IMR-90 (cell line): ENCODE results near the gene TMEM117. TPM values are rescaled to one million over a fixed set of nuclear protein-coding genes. Genes with fewer than 3 reads are reported as not detected.
A peak's percentile ranks its signal among the peaks of the same experiment; 100 is the strongest.
"Not testable (repeated sequence)": the region's sequence is repeated elsewhere in the genome, so short reads cannot be mapped to it uniquely, and the experiment has no call there.

Source experiments
- ATAC-seq: fragments of 200-7000 bp; cut with Tn5 transposase; 2 replicates; pipeline ENCODE4 v1.9.1; 2020; ENCODE audit warnings: low read depth, mild to moderate bottlenecking, moderate library complexity
- BruUV-seq: library from RNA; stranded (reverse); fragments of 400-500 nt; replicated peaks from 2 replicates; lab custom pipeline; 2021; lab: Mats Ljungman, UMichigan
- CTCF ChIA-PET: fragments of 300-600 bp; formaldehyde crosslinking; extraction: SDS; loops from one replicate; lab custom pipeline; 2021; ENCODE audit warnings: antibody characterized with exemption; lab: Yijun Ruan, JAX
- POLR2A ChIA-PET: fragments of 300-600 bp; sonication (Branson Sonifier 250); formaldehyde crosslinking; loops from one replicate; lab custom pipeline; 2022; ENCODE audit warnings: antibody characterized with exemption; ENCODE audit not compliant: unreplicated experiment; lab: Charles Lee
- DNase-seq: peaks from one replicate; pipeline ENCODE4 v3.0.0; 2013
- H2AFZ ChIP-seq: replicated peaks from 2 replicates; pipeline ENCODE3; 2013; ENCODE audit warnings: low read length, mild to moderate bottlenecking; ENCODE audit not compliant: poor library complexity
- H2AK5ac ChIP-seq: 2 replicates; pipeline ENCODE4 v1.6.1; 2013; ENCODE audit warnings: low read depth, low read length, inconsistent platforms
- H2AK9ac ChIP-seq: replicated peaks from 2 replicates; pipeline ENCODE3; 2013; ENCODE audit warnings: mild to moderate bottlenecking, low read depth, low read length, moderate library complexity; ENCODE audit not compliant: poor library complexity
- H2BK120ac ChIP-seq: 2 replicates; pipeline ENCODE4 v1.6.1; 2013; ENCODE audit warnings: low read depth, low read length, inconsistent platforms
- H2BK15ac ChIP-seq: 3 replicates; pipeline ENCODE4 v1.6.1; 2013; ENCODE audit warnings: low read depth, low read length, inconsistent platforms
- H2BK20ac ChIP-seq: 2 replicates; pipeline ENCODE4 v1.6.1; 2013; ENCODE audit warnings: low read depth, mild to moderate bottlenecking, inconsistent platforms, low read length, moderate library complexity
- H2BK5ac ChIP-seq: 2 replicates; pipeline ENCODE4 v1.6.1; 2013; ENCODE audit warnings: mild to moderate bottlenecking, low read depth, low read length, inconsistent platforms; ENCODE audit not compliant: poor library complexity, severe bottlenecking
- H3K14ac ChIP-seq: replicated peaks from 2 replicates; pipeline ENCODE4 v1.6.1; 2013; ENCODE audit warnings: low read depth, low read length, inconsistent platforms
- H3K18ac ChIP-seq: 2 replicates; pipeline ENCODE4 v1.6.1; 2013; ENCODE audit warnings: low read depth, low read length, control low read depth
- H3K23ac ChIP-seq: 2 replicates; pipeline ENCODE4 v1.6.1; 2013; ENCODE audit warnings: low read depth, low read length, inconsistent platforms
- H3K27ac ChIP-seq: 2 replicates; pipeline ENCODE4 v1.5.1; 2013; ENCODE audit warnings: mild to moderate bottlenecking, control low read depth, low read length; ENCODE audit not compliant: insufficient read depth
- H3K27me3 ChIP-seq: 2 replicates; pipeline ENCODE4 v1.6.1; 2013; ENCODE audit warnings: low read length; ENCODE audit not compliant: control insufficient read depth, insufficient read depth
- H3K36me3 ChIP-seq: 2 replicates; pipeline ENCODE4 v1.6.1; 2013; ENCODE audit warnings: low read length, mixed read lengths; ENCODE audit not compliant: control insufficient read depth, insufficient read depth
- H3K4ac ChIP-seq: 2 replicates; pipeline ENCODE4 v1.6.1; 2013; ENCODE audit warnings: low read depth, low read length, inconsistent platforms
- H3K4me1 ChIP-seq: 2 replicates; pipeline ENCODE4 v1.6.1; 2013; ENCODE audit warnings: low read length, mixed read lengths; ENCODE audit not compliant: control insufficient read depth, insufficient read depth
- H3K4me2 ChIP-seq: 2 replicates; pipeline ENCODE4 v1.6.1; 2013; ENCODE audit warnings: low read depth, mild to moderate bottlenecking, control low read depth, low read length, moderate library complexity
- H3K4me3 ChIP-seq: 2 replicates; pipeline ENCODE4 v1.5.1; 2013; ENCODE audit warnings: low read depth, mild to moderate bottlenecking, control low read depth, low read length, moderate library complexity; ENCODE audit not compliant: insufficient read depth
- H3K56ac ChIP-seq: 2 replicates; pipeline ENCODE4 v1.6.1; 2013; ENCODE audit warnings: low read length, inconsistent platforms; ENCODE audit not compliant: insufficient read depth; ENCODE audit errors: extremely low read depth
- H3K79me1 ChIP-seq, 2 experiments: 2 replicates each; pipeline ENCODE4 v1.6.1; 2013; ENCODE audit warnings: low read length in 2 of 2, inconsistent platforms in 1 of 2, low read depth in 1 of 2
- H3K9ac ChIP-seq: 2 replicates; pipeline ENCODE4 v1.6.1; 2013; ENCODE audit warnings: low read depth, low read length, control low read depth
- H3K9me1 ChIP-seq: 2 replicates; pipeline ENCODE4 v1.6.1; 2013; ENCODE audit warnings: low read length, inconsistent platforms; ENCODE audit not compliant: insufficient read depth
- H3K9me3 ChIP-seq: 2 replicates; pipeline ENCODE4 v1.6.1; 2013; ENCODE audit warnings: low read length; ENCODE audit not compliant: control insufficient read depth, insufficient read depth
- H4K20me1 ChIP-seq: 2 replicates; pipeline ENCODE4 v1.6.1; 2013; ENCODE audit warnings: low read length, inconsistent platforms; ENCODE audit not compliant: insufficient read depth
- H4K5ac ChIP-seq: 2 replicates; pipeline ENCODE4 v1.6.1; 2013; ENCODE audit warnings: mild to moderate bottlenecking, low read depth, low read length, control low read depth
- H4K8ac ChIP-seq, 2 experiments: 2 replicates each; pipeline ENCODE4 v1.6.1; 2013; ENCODE audit warnings: low read depth in 2 of 2, low read length in 2 of 2, control low read depth in 1 of 2, inconsistent platforms in 1 of 2
- H4K91ac ChIP-seq: 2 replicates; pipeline ENCODE4 v1.6.1; 2013; ENCODE audit warnings: low read depth, low read length, inconsistent platforms; ENCODE audit not compliant: insufficient read depth
- BHLHE40 ChIP-seq: fragments of 150-350 bp; IDR thresholded peaks from 2 replicates; pipeline ENCODE4 v1.6.1; 2016; ENCODE audit warnings: mild to moderate bottlenecking, low read depth, low read length
- CEBPB ChIP-seq: IDR thresholded peaks from 2 replicates; pipeline ENCODE4 v1.6.1; 2012; ENCODE audit warnings: low read depth, low read length, improper control_type of control experiment
- CHD1 ChIP-seq: IDR thresholded peaks from 2 replicates; pipeline ENCODE4 v1.6.1; 2012; ENCODE audit warnings: low read depth, low read length, improper control_type of control experiment
- MAZ ChIP-seq: IDR thresholded peaks from 2 replicates; pipeline ENCODE4 v1.6.1; 2012; ENCODE audit warnings: low read depth, mild to moderate bottlenecking, low read length, improper control_type of control experiment, moderate library complexity, borderline replicate concordance
- POLR2A ChIP-seq: IDR thresholded peaks from 2 replicates; pipeline ENCODE4 v1.6.1; 2012; ENCODE audit warnings: mild to moderate bottlenecking, low read depth, low read length
- RCOR1 ChIP-seq: IDR thresholded peaks from 2 replicates; pipeline ENCODE4 v1.6.1; 2012; ENCODE audit warnings: mild to moderate bottlenecking, low read length, improper control_type of control experiment; ENCODE audit not compliant: insufficient replicate concordance
- USF2 ChIP-seq: fragments of 150-350 bp; IDR thresholded peaks from 2 replicates; pipeline ENCODE4 v1.6.1; 2017; ENCODE audit warnings: mild to moderate bottlenecking, antibody characterized with exemption, low read length, low read depth
- WGBS, 2 experiments: methylation state at CpG; one replicate each; pipeline versions ENCODE4 v1.1.5 to v1.1.7; 2013; ENCODE audit warnings: missing lambda C conversion rate in 2 of 2; ENCODE audit not compliant: insufficient read length in 1 of 2; ENCODE audit errors: extremely low coverage in 2 of 2; 5-methylcytosine and 5-hydroxymethylcytosine counted together
- dilution Hi-C: fragments of 300-500 bp; cut with HindIII; formaldehyde crosslinking; loops from one replicate; pipeline ENCODE4 v1.14.3; 2018; ENCODE audit warnings: low sequenced_read_pairs; ENCODE audit not compliant: unreplicated experiment
- in situ Hi-C: fragments of 300-500 bp; cut with MboI; formaldehyde crosslinking; loops from 3 replicates; pipeline ENCODE4 v1.14.3; 2019; ENCODE audit warnings: low sequenced_read_pairs, inconsistent platforms, mixed read lengths
- intact Hi-C: fragments of 100-400 bp; cut with micrococcal nuclease; formaldehyde crosslinking; loops from 2 replicates; pipeline ENCODE4 v1.10.0; 2022
- polyA plus RNA-seq, 3 experiments: library from polyadenylated mRNA; depleted of rRNA; stranded (reverse); fragments of >200 nt; gene quantifications; 2 replicates each; pipeline ENCODE4 v1.2.3, GENCODE V29; 2012; ENCODE audit warnings: low replicate concordance in 1 of 3
- total RNA-seq: library from RNA; depleted of rRNA; stranded (reverse); fragments of >200 nt; gene quantifications from 2 replicates; pipeline ENCODE4 v1.2.3, GENCODE V29; 2012

TMEM117 gene
- total and polyA plus RNA-seq, 2 of the 4 experiments (the other 2 are of a cell fraction): 8.7 to 21.0 TPM

- Histone ChIP-seq H4K91ac (no peak overlapping the region), H3K4me2 (no peak overlapping the region), H3K79me1 (no peaks in the 10 kb centered on the region), H3K27me3 (no peaks in the 10 kb centered on the region), H2BK20ac (no peak overlapping the region), H2BK5ac (no peak overlapping the region), H4K5ac (no peak overlapping the region), H2AK5ac (no peak overlapping the region), H2AFZ (peak overlapping the region; percentile 33), H2BK15ac (no peak overlapping the region), H3K56ac (no peak overlapping the region), H3K9me3 (no peaks in the 10 kb centered on the region), H3K4ac (no peak overlapping the region), H4K8ac (no peak overlapping the region), H2AK9ac (no peak overlapping the region), H3K18ac (no peak overlapping the region), H4K20me1 (no peaks in the 10 kb centered on the region), H3K27ac (no peak overlapping the region), H3K36me3 (no peaks in the 10 kb centered on the region), H3K4me3 (no peak overlapping the region), H3K9me1 (no peaks in the 10 kb centered on the region), H3K14ac (no peak overlapping the region), H3K23ac (no peak overlapping the region), H3K9ac (no peak overlapping the region), H3K4me1 (peaks cover 1% of the 10 kb centered on the region; the same call in 1 of the 2 replicates), H2BK120ac (no peak overlapping the region)
- no peak for ATAC-seq
- no TSS peak for BruUV-seq
- no peak for DNase-seq
- no peak for TF ChIP-seq USF2
- TF ChIP-seq RCOR1: no peak
- TF ChIP-seq MAZ: no peak
- TF ChIP-seq CEBPB: no peak
- no peak for TF ChIP-seq POLR2A
- TF ChIP-seq BHLHE40: no peak
- no peak for TF ChIP-seq CHD1
- in situ Hi-C loops (no loop called here), intact Hi-C loops (no loop called here), dilution Hi-C loops (no loop called here)
- ChIA-PET CTCF (interaction anchor here (1.0 kb wide), 1 partner anchor 13 kb away, joined by 4 read pairs; no protein-coding TSS in a partner anchor), POLR2A (no interaction called here)
- WGBS, 2 experiments: 93% methylated on average over 3 of the region's 4 CpGs; no CpG with 5 or more reads in 1 of the 2 experiments
These were observed 412.6 kb downstream of the TMEM117 start for GRCh38 chr12:44248436-44248835.

GRCh38 chr12:44250440-44250839 is 414.6 kb downstream of the TMEM117 start:
- H3K9me3 ChIP-seq, H3K79me1 ChIP-seq, H3K36me3 ChIP-seq, H3K9me1 ChIP-seq, H2AK5ac ChIP-seq, H3K27ac ChIP-seq, H4K8ac ChIP-seq, H3K23ac ChIP-seq, H2BK20ac ChIP-seq, H3K4me3 ChIP-seq, H2AFZ ChIP-seq, H2BK120ac ChIP-seq, DNase-seq, ATAC-seq, H3K9ac ChIP-seq, H4K91ac ChIP-seq, intact Hi-C loops, H3K56ac ChIP-seq, H3K4me2 ChIP-seq, CTCF ChIA-PET, H2BK15ac ChIP-seq, H3K27me3 ChIP-seq, H4K5ac ChIP-seq, POLR2A ChIA-PET, H2AK9ac ChIP-seq, H3K4ac ChIP-seq, H3K4me1 ChIP-seq, BruUV-seq, H3K18ac ChIP-seq, dilution Hi-C loops, H2BK5ac ChIP-seq, H4K20me1 ChIP-seq, H3K14ac ChIP-seq, in situ Hi-C loops: not testable (repeated sequence)
- WGBS, 2 experiments: no CpG with 5 or more reads among the region's 1 CpG
